GM21786 (cell line): ENCODE results near the gene OTUB2.

Experiments used
- ATAC-seq: cut with Tn5 transposase; IDR thresholded peaks from one replicate; pipeline ENCODE4 v1.9.1; 2021; ENCODE audit not compliant: unreplicated experiment

OTUB2 gene

DNA sequence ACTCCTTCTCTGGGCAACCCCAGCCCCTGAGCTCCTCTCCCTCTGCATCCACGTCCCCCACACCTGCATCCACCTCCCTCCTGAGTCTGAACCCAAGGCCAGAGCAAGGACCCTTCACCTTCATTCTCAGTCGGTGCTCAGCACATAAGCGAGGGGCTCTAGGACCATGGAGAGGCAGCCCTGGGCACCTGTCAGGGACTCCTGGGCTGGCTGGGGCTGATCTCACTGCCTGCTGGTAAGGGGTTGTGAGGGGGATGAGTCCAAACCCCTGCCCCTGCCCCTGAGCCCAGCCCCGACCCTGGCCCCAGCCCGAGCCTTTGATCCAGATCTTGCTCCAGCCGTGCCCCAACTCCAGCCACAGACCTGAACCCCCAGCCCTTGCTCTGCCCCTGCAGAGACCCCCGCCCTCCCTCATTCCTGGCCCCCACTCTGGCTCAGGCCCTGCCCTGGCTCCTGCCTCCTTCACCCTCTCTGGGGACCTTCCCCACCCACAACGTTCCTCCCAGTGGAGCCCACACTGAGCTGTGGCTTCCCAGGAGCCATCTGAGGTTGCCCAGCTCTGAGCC lies 29.9 kb upstream of the OTUB2 start:
- ATAC-seq, result no peak

- ATAC-seq, result no peak
These were observed 29.1 kb upstream of the OTUB2 start, which contains the start of gene CCDC197 for GRCh38 chr14:93997082-93997481. Gene CCDC197, plus strand, starts transcription at chr14:93997301. Its CDS starts 831 bp downstream, at chr14:93998132.

DNA sequence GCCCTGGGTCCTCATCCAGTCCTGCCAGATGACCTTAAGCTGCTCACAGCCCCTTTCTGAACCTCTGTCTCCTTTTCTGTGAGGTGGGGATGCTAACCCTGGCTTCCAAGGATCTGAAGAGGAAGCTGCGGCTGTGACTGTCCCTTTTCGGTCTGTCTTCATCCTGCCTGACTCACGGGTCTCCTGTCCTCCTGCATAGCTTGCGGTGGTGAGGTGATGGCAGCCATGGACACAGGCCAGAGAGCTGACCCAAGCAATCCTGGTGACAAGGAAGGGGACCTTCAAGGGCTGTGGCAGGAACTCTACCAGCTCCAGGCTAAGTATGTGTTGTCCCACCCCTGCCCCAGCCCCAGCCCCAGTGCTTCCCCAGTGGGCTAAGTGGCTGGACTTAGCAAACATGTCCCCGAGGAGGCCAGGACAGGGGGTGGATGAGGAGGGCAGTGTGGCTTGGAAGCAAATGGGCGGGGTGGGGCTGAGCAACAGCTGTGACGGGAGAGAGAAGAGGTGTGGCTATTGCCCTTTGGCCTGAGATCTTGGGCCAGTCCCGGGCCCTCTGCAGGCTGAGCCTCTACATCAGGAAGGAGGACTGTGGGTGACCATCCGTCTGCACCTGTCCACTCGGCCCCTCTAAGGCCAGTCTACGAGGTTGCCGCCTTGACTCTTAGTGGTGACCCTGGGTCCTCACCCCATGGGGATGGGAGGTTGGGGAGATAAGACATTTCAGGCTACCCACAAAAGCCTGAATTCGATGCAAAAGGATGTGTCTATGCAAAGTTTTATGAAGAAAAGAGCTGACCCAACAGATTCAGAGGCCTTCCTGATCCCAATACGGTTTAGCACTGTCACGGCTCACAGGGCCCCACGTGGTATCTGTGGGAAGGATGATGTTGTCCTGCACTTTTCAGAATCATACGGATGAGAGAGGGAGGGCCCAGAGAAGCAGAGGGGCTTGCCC lies 27.9 kb upstream of the OTUB2 start:
- ATAC-seq, result no peak

DNA sequence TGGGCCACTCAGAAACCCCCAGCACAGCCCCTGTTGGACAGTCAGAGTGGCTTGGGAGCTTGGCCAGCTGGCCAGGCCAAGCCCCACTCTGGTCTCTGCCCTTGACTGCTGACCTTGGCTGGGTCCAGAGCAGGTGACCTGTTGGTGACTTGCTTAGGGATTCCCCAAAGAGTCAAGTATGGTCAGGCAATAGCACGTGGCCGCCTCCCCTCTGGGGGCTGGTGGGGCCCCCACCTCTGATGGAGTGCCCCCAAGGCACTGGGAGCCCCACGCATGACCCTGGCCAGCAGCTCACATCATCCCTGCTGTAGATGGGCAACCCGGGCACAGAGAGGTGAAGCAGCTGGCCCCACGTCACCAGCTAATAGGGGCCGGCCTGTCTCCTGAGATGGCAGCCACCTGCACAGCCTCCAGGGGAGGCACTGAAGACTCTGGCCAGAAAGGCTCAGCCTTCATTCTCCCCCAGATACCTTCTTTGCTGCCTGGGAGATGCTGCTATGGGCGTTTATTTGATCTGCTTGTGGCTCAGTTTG lies 27.2 kb upstream of the OTUB2 start:
- ATAC-seq, result no peak

- no peak for ATAC-seq
These were observed 26.6 kb upstream of the OTUB2 start for GRCh38 chr14:93999573-93999972.

DNA sequence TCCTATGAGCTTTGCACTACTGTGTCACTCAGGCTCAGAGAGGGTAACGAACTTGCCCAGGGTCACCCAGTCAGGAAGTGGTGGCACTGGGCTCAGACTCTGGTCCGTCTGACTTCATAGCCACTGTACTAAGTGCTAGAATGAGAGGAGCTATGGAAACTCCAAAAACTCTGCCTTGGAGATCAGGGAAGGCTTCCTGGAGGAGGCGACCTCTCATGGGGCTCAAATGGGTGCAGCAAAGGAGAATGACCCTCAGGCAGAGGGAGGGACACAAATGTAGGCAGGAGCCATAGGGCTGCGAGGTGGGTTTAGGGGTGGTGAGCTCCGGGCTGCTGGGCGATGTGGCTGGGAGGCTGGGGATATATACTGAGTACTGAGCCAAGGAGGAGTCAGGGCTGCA lies 25.9 kb upstream of the OTUB2 start:
- ATAC-seq, result no peak

DNA sequence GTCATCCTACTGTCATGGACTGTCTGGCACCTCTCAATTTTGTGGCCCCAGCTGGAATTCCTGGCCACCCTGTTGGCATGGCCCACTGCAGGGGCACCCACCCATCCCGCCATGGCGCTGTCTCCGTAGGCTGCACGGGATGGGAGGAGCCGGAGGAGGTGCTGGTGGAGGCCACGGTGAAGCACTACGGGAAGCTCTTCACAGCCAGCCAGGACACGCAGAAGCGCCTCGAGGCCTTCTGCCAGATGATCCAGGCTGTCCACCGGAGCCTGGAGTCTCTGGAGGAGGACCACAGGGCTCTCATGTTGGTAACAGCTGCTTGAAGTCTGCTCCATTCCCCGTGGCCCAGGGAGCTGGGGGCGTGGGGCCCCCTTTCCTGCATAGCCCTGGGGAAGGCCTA lies 25.1 kb upstream of the OTUB2 start:
- ATAC-seq, result no peak

DNA sequence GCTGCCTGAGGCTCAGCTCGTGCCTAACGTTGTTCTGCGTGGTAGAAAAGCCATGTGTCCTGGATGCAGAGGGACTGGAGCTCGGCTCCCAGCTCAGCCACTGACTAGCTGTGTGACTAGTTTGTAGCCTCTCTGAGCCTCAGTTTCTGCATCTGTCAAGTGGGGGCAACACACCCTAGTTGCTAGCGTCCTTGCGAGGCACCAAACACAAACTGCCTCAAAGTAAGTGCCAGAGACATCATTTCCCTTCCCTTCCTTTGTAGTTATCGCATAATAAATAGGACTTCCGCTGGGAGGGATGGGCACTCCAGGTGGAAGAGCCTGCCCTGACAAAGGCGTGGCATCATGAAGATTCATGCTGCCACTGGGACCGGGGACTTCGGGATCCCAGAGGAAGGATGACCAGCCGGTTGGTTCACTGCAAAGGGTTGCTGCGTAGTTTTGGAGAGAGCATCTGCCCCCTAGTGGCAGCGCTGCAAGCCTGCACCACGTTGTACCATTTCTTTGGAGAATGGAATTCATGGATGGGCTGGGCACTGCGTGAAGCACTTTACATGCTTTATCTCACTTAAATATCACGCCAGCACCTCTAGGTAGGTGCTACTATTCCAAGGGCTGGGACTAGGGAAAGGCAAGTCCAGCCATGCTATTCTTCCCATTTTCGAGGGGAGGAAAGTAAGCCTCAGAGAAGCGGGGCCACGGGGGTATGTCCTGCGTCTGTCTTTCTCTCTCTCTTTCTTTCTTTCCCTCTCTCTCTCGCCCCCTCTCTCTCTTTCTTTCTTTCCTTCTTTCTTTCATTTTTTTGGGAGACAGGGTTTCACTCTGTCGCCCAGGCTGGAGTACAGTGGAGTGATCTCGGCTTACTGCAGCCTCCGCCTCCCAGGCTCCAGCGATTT lies 24.4 kb upstream of the OTUB2 start:
- ATAC-seq, result peak; percentile 67

GRCh38 chr14:94003397-94003796 lies 22.7 kb upstream of the OTUB2 start:
- ATAC-seq, result no peak

DNA sequence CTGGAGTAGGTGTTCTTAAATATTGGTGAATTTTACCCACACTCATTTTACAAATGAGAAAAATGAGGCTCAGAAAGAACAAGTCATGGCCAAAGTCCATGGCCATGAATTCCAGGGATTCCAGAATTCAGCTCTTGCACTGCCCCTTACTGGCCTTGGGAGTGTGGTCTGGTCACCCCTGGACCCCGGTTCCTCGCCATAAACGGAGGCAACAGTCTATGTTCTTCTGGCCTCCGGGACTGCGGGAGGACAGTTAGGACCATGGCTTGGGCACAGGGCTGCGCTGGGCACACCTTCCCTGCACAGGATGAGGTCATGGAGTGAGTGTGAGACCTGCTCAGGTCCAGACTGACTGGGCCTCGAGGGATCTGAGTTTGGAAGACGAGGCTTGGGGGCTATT lies 22.1 kb upstream of the OTUB2 start:
- no peak for ATAC-seq

- no peak for ATAC-seq
These were observed 20.6 kb upstream of the OTUB2 start for GRCh38 chr14:94005324-94006073.

DNA sequence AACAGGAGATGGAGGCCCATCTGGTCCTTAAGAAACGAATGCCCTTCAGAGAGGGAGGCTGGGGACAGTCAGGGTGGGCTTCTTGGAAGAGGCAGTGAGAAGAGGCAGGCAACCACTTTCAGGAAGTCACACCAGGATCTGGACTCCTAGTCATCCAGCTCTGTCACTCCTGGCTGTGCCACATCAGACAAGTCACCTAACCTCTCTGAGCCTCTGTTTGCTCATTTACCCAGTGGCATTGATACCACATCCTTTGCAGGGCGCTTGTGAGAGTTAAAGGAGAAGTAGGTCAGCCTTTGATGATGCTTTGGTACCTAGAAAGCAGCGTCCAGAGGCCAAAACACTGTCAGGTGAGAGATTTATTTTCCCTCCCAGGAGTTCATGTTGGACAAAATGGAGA lies 17.9 kb upstream of the OTUB2 start:
- ATAC-seq, result no peak

GRCh38 chr14:94009767-94010166 lies 16.4 kb upstream of the OTUB2 start:
- peak; percentile 78 for ATAC-seq

DNA sequence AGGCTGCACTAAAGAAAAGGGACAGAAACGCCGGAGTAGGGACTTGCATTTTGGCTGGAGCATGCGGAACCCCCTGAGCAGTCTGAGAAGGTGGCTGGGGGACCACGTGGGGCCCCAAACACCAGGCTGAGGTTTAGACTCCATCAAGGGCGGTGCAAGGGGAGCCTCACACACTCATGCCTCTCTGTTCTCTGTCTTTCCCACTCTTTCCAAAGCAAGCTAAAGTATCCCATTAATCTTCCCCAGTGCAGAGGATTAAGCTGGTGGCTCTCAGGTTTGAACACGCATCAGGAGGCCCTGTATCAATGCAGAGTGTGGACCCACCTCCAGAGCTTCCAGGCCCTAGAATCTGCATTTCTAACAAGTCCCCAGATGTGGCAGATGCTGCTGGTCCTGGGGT lies 15.5 kb upstream of the OTUB2 start:
- no peak for ATAC-seq

GRCh38 chr14:94011795-94012194 lies 14.3 kb upstream of the OTUB2 start:
- ATAC-seq, result no peak

DNA sequence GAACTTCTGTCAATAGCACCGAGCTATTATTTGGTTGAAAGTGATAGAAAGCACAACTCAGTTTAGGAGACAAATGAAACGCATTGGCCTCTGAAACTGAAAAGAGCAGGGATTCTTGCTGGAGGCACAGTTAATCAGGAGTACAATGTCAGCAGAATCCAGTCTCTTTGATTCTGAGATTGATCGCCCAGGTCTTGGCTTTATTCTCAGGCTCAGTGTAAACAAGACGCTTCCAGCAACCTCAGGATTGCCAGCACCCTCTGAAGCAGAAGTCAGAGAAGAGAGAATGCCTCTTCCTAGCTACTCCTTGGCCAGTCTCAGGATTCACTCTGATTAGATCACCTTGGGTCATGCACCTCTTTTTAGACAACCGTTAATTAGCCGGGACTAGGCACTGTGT lies 11.8 kb upstream of the OTUB2 start:
- ATAC-seq, result no peak

DNA sequence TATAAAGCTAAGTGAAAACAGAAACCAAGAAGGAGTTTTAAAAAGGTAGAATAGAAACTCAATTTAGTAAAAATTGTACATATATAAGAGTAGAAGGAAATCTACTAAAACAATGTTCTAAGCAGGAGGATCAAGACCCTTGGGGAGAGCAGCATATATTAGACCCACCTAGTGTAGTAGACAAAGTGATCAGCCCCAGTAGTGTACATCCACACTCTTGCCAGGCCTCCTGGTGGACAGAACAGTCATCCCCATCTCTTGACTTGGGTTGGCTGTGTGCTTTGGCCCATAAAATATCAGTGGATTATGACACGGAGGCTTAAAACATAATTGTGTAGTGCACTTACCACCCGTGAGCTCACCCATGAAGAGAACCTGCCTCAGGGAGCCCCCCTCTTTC lies 10.9 kb upstream of the OTUB2 start:
- ATAC-seq, result no peak

GRCh38 chr14:94016446-94016976 lies 9.6 kb upstream of the OTUB2 start:
- ATAC-seq, result no peak

- no peak for ATAC-seq
These were observed 7.8 kb upstream of the OTUB2 start for GRCh38 chr14:94018308-94018707.

DNA sequence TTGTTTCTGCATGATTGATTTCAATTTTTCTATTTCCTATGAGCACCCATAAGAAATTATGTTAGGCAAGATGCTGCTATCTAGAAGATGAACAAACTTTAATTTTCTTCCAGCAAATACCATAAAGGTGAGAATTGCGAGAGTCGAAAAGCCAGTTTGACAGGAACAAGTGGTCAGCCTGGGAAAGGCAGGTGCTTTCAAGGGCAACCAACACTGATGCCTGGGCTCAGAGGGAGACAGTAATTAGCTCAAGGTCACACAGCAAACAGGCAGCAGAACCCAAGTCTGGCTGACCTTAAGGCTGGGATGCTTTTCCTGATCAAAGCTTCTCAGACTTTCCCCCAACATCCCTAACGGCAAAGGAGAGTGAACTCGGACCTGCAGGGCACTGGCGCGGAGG lies 6.8 kb upstream of the OTUB2 start:
- ATAC-seq, result no peak
